Measurements from ENCODE around the gene BCL6. TPM values are rescaled to one million over a fixed set of nuclear protein-coding genes. Genes with fewer than 3 reads are reported as not detected.

The BCL6 gene
- total RNA-seq, 1 donor from 2014 or later = 22.8 TPM

- H3K27me3 Mint-ChIP-seq = peaks cover 18% of the 10 kb centered on the region
- H3K27ac Mint-ChIP-seq = no peak overlapping the region
- H3K4me1 Mint-ChIP-seq (ENCODE audit: low read depth) = no peaks in the 10 kb centered on the region
- DNase-seq (ENCODE audit: low spot score, unreplicated experiment) = no peak
- no peak for TF ChIP-seq CTCF (IDR thresholded peaks at IDR 0.05; ENCODE audit: unreplicated experiment)
- H3K36me3 Mint-ChIP-seq (ENCODE audit: insufficient read depth) = no peaks in the 10 kb centered on the region
- H3K4me3 Mint-ChIP-seq (ENCODE audit: low read depth) = no peak overlapping the region
- H3K9me3 Mint-ChIP-seq (ENCODE audit: low read depth) = no peaks in the 10 kb centered on the region
Observed at GRCh38 chr3:187693431-187693830, 51.8 kb downstream of the BCL6 start.

GRCh38 chr3:187689984-187690383, 55.3 kb downstream of the BCL6 start:
- no peak for TF ChIP-seq CTCF (IDR thresholded peaks at IDR 0.05; ENCODE audit: unreplicated experiment)
- Mint-ChIP-seq H3K36me3 (ENCODE audit: insufficient read depth) (no peaks in the 10 kb centered on the region), H3K27me3 (peaks cover 10% of the 10 kb centered on the region), H3K27ac (no peak overlapping the region), H3K9me3 (ENCODE audit: low read depth) (peaks cover 13% of the 10 kb centered on the region), H3K4me3 (ENCODE audit: low read depth) (no peak overlapping the region), H3K4me1 (ENCODE audit: low read depth) (no peaks in the 10 kb centered on the region)
- no peak for DNase-seq (ENCODE audit: low spot score, unreplicated experiment)

DNA sequence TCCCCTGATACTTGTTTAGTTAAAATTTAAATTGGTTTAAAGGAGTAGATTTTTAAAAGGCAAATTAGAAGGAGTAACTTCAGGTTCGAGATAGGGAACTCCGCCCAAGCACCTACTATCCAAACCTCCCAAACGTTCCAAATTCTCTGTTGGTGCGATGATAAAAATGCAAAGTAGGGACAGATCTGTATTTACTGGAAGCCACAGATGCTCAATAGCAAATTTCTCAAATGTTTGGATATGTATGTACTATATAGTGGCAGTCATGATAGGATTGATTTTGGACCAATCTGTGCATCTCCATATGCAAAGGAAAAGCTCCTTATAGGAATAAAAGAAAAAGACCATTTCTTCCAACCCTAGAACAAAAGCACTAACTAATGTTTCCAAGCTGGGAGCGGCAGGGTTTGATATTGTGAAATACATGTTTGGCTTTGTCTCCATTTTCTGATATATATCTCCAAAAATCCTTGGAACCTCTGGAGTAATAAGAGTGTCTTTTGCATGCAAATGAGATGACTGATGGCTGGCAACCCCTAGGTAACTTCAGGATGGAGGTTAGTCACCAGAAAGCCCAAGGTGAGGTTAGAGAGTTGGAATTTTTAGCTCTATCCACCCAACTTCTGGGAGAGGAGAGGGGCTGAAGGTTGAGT, 58.5 kb downstream of the BCL6 start:
- no peak overlapping the region for H3K4me3 Mint-ChIP-seq (ENCODE audit: low read depth)
- no peak for TF ChIP-seq CTCF (IDR thresholded peaks at IDR 0.05; ENCODE audit: unreplicated experiment)
- DNase-seq (ENCODE audit: low spot score, unreplicated experiment) = no peak
- H3K9me3 Mint-ChIP-seq (ENCODE audit: low read depth) = peaks cover 13% of the 10 kb centered on the region
- H3K27me3 Mint-ChIP-seq = peaks cover 10% of the 10 kb centered on the region
- no peaks in the 10 kb centered on the region for H3K4me1 Mint-ChIP-seq (ENCODE audit: low read depth)
- H3K36me3 Mint-ChIP-seq (ENCODE audit: insufficient read depth) = no peaks in the 10 kb centered on the region
- no peak overlapping the region for H3K27ac Mint-ChIP-seq

DNA sequence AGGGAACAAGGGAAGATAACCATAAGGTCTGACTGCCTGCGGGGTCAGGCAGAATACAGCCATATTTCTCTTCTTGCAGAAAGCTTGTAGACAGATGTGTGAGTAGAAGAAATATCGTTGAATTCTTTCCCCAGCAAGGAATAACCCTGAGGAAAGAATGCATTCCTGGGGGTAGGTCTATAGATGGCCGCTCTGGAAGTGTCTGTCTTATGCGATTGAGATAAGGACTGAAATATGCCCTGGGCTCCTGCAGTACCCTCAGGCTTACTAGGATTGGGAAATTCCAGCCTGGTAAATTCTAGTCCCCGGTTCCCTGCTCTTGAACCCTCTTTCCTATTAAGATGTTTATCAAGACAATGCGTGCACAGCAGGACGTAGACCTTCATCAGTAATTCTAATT, 59.3 kb downstream of the BCL6 start:
- peaks cover 10% of the 10 kb centered on the region for H3K27me3 Mint-ChIP-seq
- H3K27ac Mint-ChIP-seq = no peak overlapping the region
- no peak for DNase-seq (ENCODE audit: low spot score, unreplicated experiment)
- TF ChIP-seq CTCF (IDR thresholded peaks at IDR 0.05; ENCODE audit: unreplicated experiment) = no peak
- no peaks in the 10 kb centered on the region for H3K4me1 Mint-ChIP-seq (ENCODE audit: low read depth)
- H3K4me3 Mint-ChIP-seq (ENCODE audit: low read depth) = no peak overlapping the region
- peaks cover 13% of the 10 kb centered on the region for H3K9me3 Mint-ChIP-seq (ENCODE audit: low read depth)
- no peaks in the 10 kb centered on the region for H3K36me3 Mint-ChIP-seq (ENCODE audit: insufficient read depth)

GRCh38 chr3:187684880-187685279, 60.4 kb downstream of the BCL6 start:
- no peak for DNase-seq (ENCODE audit: low spot score, unreplicated experiment)
- Mint-ChIP-seq H3K27ac (no peak overlapping the region), H3K9me3 (ENCODE audit: low read depth) (peaks cover 13% of the 10 kb centered on the region), H3K4me3 (ENCODE audit: low read depth) (no peak overlapping the region), H3K27me3 (peaks cover 10% of the 10 kb centered on the region), H3K36me3 (ENCODE audit: insufficient read depth) (no peaks in the 10 kb centered on the region), H3K4me1 (ENCODE audit: low read depth) (no peaks in the 10 kb centered on the region)
- TF ChIP-seq CTCF (IDR thresholded peaks at IDR 0.05; ENCODE audit: unreplicated experiment) = no peak

Measured in progenitor cell of endocrine pancreas (in vitro differentiated cells).